GM18951 (cell line): ENCODE measurements around the gene SPN.
"Not testable (repeated sequence)": the region's sequence is repeated elsewhere in the genome, so short reads cannot be mapped to it uniquely, and the experiment has no call there.

Source experiments
- POLR2A ChIP-seq: IDR thresholded peaks from 4 replicates; pipeline ENCODE4 v1.6.1; 2011; ENCODE audit warnings: mild to moderate bottlenecking; ENCODE audit not compliant: insufficient read length, insufficient read depth; ENCODE audit errors: extremely low read depth
- in situ Hi-C: fragments of 300-500 bp; cut with MboI; formaldehyde crosslinking; loops from one replicate; pipeline ENCODE4 v1.12.0; 2022; ENCODE audit warnings: low sequenced_read_pairs, mixed read lengths, inconsistent platforms; ENCODE audit not compliant: unreplicated experiment

Gene SPN

DNA sequence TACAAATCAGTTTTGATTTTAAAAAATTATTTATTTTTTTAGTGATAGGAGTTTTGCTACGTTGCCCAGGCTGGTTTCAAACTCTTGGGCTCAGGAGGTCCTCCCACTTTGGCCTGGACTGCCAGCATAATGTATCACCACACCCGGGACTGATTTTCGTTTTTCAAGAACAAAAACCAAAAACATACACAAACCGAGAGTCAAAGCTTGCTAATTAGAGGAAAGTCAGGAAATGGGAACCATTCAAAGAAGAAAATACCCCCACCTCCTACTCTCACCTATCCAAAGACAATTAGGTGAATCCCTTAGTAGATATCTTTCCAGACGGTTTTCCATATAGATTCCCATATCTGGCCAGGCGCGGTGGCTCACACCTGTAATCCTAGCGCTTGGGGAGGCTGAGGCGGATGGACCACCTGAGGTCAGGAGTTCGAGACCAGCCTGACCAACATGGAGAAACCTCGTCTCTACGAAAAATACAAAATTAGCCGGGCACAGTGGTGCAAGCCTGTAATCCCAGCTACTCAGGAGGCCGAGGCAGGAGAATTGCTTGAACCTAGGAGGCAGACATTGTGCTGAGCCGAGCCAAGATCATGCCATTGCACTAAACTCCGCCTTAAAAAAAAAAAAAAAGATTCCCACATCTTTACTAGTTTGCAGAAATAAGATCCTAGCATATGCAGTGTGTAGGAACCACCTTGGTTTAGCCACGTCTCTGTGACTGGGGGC, 883 bp upstream of the SPN start:
- no peak for TF ChIP-seq POLR2A
- in situ Hi-C loops: no loop called here

DNA sequence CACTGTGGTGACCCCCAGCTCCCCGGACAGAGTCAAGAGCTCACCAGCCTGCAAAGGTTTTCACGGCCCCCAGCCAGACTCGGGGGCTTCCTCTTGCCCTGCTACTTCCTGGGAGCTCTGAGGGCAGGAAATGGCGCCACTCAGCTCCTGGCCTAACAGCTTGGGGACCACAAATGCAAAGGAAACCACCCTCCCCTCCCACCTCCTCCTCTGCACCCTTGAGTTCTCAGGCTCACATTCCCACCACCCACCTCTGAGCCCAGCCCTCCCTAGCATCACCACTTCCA, 375 bp upstream of the SPN start:
- TF ChIP-seq POLR2A: no peak
- in situ Hi-C loops: no loop called here

DNA sequence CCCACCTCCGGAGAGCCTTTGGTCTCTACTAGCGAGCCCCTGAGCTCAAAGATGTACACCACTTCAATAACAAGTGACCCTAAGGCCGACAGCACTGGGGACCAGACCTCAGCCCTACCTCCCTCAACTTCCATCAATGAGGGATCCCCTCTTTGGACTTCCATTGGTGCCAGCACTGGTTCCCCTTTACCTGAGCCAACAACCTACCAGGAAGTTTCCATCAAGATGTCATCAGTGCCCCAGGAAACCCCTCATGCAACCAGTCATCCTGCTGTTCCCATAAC, 702 bp downstream of the SPN start:
- TF ChIP-seq POLR2A: no peak
- in situ Hi-C loops: no loop called here

- in situ Hi-C loops: no loop called here
- peak; percentile 27 for TF ChIP-seq POLR2A
Observed at GRCh38 chr16:29664091-29664921, 1.3 kb downstream of the SPN start.

DNA sequence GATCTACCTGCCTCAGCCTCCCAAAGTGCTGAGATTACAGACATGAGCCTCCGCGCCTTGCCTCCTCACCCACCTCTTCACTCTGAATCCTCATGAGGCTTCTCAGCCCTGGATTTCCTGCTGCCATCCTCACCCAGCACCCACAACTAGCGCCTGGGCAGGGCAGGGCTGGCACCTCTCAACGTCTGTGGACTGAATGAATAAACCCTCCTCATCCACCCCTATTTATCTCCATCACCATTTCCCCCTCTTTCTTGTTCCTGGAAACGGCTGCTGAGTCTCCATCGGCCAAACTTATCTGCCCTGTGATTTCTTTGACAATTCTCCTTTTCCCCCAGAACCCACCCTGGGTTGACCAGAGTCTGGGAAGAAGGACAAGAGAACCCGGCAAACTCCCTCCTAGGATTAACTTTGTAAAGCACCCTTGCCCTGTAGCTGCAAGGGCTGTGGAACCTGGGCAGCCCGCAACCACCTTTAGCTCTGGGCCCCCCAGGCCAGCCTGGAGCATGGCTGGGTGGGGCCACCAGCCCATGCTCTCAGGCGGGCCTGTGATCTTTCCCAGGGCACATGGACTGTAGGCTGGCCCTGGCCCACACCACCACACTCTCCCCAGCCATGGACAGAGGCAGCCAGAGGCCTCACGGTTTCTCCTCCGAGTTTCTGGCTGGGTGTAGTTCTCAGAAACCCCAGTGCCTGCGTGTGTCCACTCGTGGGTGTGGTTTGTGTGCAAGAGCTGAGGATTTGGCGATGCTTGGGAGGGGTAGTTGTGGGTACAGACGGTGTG, 2.4 kb downstream of the SPN start:
- TF ChIP-seq POLR2A: no peak
- in situ Hi-C loops: no loop called here

- in situ Hi-C loops: not testable (repeated sequence)
Observed at GRCh38 chr16:29667322-29667610, 4.2 kb downstream of the SPN start.

DNA sequence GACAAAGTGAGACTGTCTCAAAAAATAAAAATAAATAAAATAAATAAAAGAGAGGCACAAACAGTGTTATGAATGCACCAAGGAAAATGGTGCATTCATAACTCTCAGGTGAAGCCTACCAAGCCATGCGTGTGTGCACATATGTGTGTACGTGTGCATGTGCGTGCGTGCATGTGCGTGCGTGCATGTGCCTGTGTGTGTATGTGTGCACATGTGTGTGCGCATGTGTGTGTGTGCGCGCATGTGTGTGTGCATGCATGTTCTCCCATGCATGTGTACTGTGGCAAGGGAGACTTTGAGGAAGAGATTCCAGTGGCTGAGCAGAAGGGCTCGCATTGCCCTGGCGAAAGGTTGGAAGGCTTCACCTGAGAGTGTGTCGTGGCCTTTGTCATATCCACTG, 4.7 kb downstream of the SPN start:
- TF ChIP-seq POLR2A: peak; percentile 36
- in situ Hi-C loops: no loop called here

DNA sequence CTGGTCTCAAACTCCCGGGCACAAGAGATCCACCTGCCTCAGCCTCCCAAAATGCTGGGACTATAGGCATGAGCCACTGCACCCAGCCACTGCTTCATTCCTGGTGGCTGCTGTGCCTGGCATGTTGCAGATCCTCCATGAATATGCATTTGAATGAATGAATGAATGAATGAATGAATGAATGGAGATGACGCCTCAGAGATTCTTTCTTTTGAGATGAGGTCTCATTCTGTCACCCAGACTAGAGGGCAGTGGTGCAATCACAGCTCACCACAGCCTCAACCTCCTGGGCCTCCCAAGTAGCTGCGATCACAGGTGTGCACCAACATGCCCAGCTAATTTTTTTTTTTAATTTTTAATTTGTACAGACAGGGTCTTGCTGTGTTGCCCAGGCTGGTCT, 5.2 kb downstream of the SPN start:
- in situ Hi-C loops: no loop called here
- TF ChIP-seq POLR2A: no peak

DNA sequence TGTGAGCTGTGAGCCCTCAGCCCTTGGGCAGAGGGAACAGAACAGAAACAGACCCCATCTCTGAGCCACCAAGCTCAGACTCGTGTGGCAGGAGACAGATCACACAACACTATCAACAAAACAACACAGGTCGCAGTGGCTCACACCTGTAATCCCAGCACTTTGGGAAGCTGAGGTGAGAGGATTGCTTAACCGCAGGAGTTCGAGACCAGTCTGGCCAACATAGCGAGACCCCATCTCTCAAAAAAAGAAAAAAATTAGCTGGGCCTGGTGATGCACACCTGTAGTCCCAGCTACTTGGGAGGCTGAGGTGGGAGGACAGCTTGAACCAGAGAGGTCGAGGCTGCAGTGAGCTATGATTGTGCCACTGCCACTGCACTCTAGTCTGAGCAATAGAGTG, 10.5 kb downstream of the SPN start:
- in situ Hi-C loops: no loop called here

DNA sequence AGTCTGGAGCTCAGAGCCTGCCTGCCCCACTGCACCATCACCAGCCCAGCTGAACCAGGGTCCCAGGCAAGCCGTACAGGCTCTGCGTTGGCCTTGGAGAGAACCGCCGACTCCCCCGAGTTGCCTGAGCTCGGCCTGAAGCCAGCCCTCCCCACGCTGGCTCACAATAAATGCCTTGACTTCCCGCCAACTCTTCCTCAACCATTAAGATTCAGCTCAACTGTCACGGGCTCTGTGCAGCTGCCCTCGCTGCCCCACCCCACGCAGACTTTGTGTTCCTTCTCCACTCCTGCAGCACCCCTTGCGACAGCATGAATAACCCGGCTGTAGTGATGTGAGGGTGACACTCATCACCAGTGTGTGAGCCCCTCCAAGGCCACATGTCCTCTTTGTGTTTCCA, 11.1 kb downstream of the SPN start:
- in situ Hi-C loops: no loop called here
- TF ChIP-seq POLR2A: no peak

More for the DNA sequence above, 10.5 kb downstream of the SPN start:
- TF ChIP-seq POLR2A: no peak

GRCh38 chr16:29675811-29676643, 13.0 kb downstream of the SPN start:
- no peak for TF ChIP-seq POLR2A
- in situ Hi-C loops: loop anchor here (25.0 kb wide), 1 partner anchor 336 kb away; the partner anchor contains the start of genes C16orf92 and DOC2A

GRCh38 chr16:29676989-29677785, 14.1 kb downstream of the SPN start:
- in situ Hi-C loops: loop anchor here (25.0 kb wide), 1 partner anchor 335 kb away; the partner anchor contains the start of genes C16orf92 and DOC2A
- TF ChIP-seq POLR2A: no peak
